Stimulated activated CD4-positive, alpha-beta T cell treated with anti-CD3 and anti-CD28 coated beads, TNF-alpha, amount 100 ng/mL, for 48 hours (primary cell): ENCODE data around the gene GSG1L.

Source experiments
- DNase-seq, 3 donors: peaks; one replicate each; pipeline ENCODE4 v3.0.0-alpha.2; 2020; ENCODE audit warnings: low read depth in 3 of 3

Gene GSG1L

DNA sequence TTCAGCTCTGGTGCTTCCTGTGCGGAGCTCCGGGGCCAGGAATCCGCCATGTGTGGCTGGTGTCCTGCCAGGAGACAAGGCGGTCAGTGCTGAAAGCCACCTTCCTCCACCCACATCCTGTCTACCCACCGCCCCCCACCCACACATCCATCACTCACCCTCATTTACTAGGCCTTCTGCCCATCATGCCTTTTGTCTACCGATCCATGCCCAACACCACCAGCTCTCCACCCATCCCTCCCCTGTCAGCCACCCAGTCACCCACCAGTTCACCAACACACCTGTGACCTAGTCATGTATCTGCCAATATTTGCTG is 272.2 kb downstream of the GSG1L start:
- DNase-seq = no peak

DNA sequence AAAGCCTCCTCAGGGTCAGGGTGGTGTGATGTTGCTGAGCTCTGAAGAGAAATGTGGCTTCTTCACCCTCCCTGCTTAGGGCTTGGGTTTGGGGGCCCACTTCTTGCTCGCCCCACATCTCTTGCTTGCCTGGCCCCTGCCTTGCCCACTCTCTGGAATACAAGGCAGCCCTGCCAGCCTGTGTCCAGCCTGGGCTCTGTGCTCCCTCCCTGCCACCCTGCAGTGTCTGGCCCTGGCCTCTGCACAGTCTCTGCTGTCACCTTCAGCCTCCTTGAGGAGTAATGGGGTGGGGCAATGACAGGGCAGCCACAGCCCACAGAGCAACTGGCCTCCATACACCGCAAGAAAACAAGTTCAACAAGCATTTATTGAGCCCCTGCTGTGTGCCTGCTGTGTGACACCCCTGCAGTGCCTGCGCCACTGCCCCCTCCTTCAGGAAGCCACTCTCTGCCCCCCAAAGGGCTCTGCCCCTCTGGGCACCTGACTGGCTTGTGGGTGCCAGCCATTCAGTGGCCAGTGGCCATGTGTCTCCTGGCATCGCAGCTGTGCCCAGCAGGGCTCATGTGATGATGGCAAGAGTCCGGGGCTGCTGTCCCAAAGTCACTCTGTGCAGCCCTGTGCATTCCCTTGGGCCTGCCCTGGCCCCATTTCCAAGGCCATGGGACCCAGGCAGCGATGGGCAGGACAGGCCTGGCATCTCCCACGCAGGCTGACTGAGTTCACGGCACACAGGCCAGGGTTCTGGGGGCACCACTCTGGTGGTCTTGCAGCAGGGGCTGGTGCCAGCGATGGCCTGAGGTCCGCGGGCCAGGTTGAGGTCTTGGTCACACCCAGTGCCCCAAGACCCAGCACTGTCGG is 272.7 kb downstream of the GSG1L start:
- no peak for DNase-seq

DNA sequence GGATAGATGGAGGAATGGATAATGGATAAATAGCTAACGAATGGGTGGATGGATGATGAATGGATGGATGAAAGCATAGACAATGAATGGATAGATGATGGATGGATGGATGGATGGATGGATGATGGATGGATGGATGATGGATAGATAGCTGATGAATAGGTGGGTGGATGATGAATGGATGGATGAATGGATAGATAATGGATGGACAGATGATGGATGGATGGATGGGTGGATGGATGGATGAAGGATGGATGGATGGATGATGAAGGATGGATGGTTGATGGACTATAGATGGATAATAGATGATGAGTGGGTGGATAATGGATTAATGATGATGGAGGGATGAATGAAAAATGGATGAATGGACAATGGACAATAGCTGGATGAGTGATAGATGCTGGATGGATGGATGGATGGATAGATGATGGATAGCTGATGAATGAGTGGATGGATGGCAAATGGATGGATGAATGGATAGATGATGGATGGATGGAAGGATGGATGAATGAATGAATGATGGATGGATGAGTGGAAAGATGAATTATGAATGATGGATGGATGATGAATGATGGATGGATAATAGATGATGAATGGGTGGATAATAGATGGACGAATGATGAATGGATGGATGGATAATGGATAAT is 273.8 kb downstream of the GSG1L start:
- no peak for DNase-seq

DNA sequence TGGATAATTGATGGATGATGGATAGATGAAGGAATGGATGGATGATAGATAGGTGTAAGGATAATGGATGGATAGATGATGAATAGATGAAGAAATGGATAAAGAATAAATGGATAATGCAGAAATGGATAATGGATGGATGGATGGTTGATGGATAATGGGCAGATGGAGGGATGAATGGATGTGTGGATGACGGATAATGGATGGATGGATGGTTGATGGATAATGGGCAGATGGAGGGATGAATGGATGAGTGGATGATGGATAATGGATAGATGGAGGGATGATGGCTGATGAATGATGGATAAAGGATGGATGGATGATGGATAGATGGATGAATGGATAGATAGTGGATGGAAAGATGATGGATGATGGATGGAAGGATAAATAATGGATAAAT is 274.4 kb downstream of the GSG1L start:
- DNase-seq = no peak

DNA sequence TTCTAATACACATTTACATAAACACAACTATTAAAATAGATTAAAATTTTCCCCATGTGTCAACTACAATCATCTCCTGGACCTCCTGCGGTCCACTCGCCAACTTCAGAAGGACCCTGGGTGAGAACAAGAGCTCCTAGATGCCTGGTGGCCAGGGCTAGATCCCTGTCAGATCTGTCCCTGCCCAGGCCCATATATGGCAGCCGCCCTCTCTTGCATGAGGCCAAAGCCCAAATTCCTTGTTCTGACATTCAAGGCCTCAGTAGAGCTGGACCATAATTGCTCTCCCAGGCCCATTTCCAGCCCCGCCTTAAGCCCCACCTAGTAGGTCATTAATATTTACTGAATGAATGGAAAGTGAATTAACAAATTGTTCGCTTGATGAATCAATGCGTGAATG is 275.8 kb downstream of the GSG1L start:
- no peak for DNase-seq

DNA sequence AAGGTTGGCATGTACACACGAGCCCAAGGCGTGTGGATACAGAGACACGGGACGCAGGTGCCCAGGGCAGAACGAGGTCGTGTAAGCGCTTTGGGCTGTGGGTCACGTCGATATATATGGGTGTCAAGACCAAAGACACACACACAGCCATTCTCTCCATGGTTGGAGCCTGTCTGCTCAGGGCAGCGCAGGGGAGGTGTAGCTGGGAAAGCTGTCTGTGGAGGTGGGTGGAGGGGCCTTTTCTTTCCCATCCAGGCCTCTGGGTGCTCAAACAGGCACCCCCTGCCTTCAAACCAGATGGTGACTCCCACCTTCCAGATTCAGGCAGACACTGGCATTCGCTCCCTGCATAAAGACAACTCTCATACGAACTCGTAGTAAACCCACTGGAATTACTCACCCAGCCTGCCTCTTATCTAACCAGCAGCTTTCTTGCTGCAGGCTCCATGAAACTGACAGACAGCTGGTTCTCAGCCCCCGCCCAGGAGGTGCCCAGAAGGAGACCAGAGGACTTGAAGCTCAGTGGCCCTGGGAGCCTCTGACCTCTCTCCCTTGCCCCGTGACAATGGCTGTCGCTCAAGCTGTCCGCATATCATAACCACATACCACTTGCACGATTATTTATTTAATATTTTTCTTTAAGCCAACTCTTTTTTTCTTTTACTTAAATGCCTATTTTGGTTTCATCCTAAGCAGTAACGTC is 276.4 kb downstream of the GSG1L start:
- DNase-seq = no peak

DNA sequence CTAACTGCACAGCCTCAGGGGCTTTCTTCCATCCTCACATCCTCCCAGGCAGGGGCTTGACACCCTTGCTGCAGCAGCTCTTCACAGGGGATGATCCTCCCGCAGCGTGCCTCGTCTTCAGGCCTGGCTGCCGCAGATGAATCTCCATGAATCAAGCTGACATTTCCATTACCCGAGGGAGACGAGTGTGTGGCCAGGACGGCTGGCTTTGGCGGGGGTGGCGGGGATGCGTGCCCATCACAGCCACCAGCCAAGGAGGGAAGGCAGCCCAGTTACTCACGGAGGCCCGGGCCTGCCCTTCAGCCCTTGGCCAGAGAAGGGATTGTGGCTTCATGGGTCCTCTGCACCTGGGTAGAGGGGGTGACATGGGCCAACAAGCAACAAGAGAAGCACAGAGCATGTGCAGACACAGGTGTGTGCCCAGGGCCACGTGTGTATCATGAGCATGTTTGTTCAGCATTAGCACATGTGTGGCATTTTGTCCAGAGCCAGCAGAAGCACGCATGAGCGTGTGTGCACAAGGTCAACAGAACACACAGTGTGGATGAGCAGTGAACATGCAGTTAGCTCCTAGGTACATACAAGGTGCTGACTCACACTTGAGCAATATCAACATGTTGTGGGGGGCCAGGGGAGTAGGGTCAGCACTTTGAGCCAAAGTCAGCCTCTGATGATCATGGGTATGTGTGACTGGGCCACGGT is 277.1 kb downstream of the GSG1L start:
- no peak for DNase-seq

DNA sequence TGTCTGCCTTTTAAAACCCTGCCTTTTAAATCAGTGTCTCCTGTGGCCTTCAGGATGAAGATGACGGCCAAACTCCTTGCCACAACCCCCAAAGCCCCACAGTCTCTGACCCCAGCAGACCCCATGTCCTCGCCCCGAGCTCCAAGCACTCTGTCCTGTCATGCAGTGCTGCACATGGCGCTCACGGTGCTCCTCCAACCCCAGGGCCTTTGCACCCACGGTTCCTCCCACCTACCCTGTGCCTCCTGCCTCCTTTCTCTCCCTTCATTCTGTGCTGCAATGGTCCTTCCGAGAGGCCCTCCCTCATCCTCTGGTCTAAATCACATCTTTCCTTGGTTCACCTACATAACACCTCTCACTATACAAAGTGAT is 278.2 kb downstream of the GSG1L start:
- no peak for DNase-seq

DNA sequence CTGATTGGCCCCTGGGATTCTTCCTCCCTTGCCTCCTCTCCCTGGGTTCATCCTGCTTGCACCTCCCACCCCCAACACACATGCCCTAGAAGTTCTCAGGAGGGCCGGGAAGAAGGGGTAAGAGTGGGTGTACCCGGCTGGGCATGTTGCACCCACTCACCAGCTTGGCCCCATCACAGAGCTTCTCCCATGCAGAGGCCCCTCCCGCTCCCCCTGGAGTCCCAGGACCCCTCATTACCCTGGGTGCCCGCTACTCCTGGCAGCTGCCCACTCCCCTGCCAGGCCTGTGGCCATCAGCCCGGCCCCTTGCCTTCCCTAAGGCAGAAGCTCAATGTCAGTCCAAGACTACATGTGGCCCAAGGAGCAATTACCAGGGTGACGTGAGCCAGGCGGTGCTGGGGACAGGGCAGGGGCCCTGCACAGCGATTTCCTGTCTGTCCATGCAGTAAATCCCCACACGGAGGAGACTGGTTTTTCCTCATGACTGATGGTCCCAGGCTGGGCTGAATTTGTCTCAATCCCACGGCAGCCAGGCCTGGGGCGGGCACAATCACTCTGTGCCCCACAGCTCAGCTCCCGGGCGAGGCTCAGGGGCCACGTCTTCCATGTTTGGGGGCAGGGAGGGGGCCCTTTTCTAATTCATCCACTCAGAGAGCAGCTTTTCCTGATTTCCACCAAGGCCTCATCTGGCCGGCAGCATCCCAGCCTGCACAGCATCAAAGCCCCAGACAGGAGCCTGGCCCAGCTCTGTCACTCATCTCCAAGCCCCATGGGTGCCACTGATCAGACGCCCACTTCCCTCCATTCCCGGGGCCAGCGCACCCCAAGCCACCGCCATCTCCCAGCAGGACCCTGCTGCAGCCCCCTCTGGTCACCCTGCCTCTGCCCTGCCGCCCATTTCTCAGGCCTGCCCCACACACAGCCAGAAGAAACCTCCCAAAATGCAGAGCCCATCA is 278.9 kb downstream of the GSG1L start:
- no peak for DNase-seq

DNA sequence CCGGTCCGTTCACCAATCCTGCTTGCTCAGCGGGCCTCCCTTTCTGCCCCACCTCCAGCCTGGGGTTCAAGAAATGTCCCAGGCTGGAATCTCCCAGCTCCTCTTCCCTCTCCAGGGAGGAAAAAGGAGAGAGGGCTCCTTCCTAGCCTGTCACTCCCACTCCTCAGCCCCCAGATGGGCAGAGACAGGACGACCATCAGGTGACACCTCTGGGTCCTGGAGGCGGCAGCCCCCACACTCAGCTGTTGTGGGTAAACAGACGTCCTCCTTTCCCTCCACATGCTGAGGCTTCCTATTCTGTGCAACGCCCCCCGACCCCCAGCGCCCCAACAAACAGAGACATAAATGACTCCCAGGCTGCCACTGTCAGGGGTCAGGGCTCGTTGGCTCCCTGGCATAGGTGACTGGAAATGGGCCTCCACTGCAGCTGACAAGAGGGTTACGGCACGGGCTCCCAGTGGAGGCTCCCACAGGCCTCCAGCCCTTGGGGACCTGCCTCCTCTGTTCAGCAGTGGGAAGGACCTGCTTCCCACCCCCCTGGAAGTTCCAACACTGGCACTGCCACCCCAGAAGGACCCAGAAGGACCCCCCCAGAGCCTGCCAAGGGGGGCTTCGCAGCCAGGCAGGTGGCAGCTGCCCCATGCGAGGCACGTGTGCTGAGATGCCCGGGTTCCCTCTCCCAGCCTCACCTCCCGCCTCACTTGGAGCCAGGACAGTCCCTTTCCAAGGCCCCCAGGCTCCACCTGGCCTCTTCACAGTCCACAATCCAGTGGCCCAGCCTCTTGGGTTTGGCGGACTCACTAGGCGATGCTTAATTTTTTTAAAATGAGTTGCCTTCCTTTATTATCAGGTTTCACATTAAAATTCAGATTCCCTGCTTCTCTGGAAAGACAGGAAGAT is 281.3 kb downstream of the GSG1L start:
- DNase-seq = no peak

DNA sequence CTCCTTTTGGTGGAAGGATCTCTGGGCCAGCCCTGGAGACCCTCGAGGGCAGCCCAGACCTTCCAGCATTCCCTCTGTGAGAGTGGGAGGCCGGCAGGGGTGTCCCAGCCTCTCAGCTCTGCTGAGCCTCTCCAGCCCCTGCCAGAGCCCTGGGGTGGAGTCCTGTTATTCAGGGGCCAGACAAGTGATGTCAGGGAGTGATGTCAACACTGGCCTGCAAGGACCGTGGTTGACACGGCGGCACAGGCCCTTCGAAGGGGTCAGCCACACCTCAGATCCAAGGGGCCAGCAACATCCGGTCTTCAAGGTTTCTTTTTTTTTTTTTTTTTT is 282.4 kb downstream of the GSG1L start:
- no peak for DNase-seq

DNA sequence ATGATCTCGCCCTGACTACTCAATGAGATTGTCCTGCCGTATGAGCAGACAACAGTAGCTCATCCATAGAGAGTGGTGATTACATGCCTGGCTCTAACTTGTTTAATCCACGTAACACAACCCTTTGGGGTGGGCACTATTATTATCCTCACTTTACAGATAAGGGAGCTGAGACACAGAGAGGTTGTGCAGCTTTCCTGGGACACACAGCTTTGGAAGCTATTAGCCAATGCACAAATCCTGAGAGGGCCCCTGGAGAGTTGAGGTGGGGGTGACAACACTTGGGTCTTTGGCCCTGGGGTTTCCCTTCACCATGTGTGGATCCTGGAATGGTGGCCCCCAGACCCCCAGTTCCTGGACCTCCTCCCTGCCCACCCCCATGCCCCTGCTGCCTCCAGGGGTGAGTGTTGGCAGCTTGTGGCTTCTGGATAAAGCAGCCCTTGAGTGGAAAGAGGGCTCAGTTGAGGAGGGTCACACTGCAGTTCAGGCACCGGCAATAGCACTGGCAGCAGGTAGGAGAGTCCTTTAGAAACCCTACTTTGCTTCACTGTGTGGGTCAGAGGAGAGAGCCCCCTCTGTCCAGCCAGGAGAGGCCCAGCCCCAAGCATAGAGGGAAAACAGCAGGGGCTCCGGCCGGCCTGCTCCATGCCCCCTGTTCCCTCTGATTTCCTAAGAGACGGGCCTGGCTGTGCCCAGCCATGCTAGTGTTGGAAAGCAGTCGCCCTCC is 282.9 kb downstream of the GSG1L start:
- no peak for DNase-seq

DNA sequence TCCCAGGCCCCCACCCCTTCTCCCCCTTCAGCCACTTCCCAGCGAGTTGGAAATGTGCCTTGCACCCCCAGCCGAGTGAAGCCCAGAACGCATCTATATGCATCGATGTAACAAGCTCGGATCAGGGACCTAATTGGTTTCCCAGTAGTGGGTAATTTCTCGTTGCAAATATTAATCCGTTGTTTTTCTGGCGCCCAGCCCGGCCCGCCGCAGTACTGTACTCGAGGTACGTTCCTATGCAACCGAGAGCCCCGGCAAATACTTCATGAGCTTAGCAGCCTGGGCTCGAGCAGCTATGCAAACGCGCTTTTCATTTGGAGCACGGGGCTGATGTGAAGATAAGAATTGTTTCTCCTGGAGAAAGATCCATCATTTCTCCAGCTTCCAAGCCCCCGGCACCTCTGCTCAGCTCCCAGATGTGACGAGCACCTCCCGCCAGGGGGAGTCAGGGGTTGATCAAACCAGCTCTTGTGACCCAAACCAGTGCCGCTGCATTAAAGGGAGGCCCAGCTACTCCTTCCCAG is 283.8 kb downstream of the GSG1L start:
- no peak for DNase-seq

DNA sequence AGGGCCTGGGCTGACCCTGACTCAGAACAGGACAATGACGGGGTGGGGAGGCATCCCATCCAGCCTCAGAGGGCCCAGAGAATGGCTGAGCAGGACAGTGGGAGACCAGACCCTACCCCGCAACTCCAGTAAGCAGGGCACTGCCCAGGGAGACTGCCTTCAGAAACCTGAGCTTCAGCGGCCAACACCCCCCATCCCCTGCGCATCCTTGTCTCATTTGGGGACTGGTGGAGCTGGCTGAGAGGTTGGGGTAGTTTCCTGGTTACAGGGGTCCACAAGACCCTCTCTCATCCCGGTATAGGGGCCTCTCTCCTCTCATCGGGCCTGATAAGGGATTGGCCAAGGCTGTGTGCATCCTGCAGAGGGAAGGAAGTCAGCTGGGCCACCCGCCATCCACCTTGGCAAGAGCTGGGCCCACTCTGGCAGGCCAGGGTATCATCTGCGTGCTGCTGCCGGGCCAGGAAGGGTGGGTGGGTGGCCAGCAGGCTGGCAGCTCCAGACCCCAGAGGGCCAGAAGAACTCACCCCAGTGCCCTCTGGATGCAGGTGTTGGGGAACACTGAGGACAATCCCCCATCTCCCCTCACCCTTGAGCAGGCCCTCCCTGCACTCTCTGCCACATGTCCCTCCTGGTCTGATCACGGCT is 284.5 kb downstream of the GSG1L start:
- DNase-seq = no peak

DNA sequence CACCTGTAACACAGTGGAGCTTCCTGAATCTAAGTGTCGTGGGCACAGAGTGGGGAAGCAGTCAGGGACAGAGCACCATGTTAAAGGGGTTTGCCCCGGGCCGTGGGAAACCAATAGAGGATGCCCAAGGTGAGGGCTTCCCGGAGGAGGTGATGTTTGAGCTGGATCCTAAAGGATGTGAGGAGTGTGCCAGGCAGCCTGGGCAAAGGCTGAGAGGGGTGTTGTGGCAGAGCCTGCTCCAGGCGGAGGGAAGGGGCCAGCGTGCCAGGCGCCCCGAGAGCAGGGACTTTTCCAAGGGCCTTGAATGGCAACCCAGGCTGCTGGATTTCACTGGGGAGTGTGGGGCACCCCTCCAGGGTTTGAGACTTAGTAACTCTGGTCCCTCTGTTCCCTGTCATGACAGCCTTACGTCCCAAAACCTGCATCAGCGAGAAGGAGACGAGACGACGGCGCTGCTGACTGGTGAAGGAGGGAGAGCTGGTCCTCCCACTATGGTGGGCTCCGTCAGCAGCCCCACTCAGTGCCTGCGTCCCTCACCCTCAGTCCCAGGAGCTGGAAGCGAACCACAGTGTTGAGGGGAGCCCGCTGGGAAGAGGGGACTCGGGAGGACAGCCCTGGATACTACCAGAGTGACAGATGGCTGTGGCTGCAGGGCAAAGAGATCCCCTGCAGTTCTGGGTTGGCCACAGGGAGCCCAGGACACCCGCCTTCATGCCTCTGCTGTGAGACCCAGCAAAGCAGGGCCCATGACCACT is 285.2 kb downstream of the GSG1L start:
- DNase-seq = no peak

DNA sequence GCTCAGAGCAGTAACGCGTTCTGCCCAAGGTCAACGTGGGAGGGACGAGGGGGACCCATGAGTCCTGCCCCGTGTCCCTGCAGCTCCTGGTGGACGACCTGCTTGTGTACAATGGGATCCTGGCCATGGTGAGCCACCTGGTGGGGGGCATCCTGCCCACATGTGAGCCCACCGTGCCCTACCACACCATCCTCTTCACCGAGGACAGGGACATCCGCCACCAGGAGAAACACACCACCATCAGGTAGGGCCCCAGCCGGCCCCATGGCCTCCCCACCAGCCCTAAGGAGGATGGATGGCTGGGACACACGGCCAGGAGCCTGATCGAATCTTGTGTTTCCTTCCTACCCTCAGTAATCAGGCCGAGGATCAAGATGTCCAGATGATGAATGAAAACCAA is 286.0 kb downstream of the GSG1L start:
- DNase-seq = no peak

DNA sequence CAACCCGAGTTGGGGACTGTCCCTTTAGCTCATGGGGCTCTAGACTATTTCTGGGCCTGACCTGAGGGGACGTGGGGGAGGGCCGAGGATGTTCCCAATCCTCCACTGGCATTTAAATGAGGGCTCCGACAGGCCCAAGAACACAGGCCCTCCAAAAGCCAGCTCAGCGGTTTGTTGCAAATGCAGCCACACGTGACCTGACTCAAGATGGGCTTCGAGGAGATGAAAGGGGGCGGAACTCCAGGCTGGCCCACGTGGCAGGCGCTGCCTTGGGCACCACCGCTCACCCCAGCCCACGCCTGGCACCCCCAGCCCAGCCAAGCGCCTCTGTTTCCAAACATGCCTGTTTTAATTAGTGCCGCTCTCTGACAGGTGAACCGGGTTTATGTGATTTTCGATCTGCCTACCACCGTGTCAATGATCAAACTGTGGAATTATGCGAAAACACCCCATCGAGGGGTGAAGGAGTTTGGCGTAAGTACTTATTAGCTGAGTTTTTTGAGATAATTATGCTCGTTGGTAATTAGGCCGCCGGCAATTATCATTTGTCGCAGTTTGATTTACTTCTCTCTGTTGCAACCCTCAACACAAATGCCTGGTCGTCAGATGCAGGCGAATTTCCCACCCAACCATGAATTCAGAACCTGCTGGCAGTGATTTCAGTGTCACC is 286.8 kb downstream of the GSG1L start:
- no peak for DNase-seq

DNA sequence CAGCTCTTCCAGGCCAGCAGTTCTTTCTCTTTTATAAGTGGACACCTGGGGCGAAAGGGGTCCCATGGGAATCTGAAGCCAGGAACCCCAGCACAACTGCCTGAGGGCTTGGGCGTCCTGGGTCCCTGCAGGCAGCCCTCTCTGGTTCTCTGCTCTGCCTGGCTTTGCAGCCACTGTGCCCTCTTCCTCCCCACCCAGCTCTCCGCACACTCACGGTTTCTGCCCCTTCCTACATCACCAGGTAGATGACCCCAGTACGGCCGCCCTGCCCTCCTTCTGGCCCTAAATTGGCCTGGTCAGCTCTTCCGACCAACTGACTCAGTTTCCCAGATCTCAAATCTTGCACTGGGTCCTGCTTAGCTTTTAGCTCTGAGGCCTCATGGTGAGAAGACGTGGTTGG is 288.3 kb downstream of the GSG1L start:
- DNase-seq = no peak
